ENCODE data around the gene CFL1. TPM values are rescaled to one million over a fixed set of nuclear protein-coding genes. Genes with fewer than 3 reads are reported as not detected.

The CFL1 gene
- total and polyA plus RNA-seq, 12 donors = 159 to 962 (median 320) TPM

- TF ChIP-seq CTCF (IDR thresholded peaks at IDR 0.05) = no peak
- ATAC-seq = no peak
- peaks cover 5 to 38% (median 23%) of the 10 kb centered on the region in 9 donors for H3K4me1 ChIP-seq
- intact Hi-C loops (cut with DNase I) = loop anchor here in 9 of 10 donors (1.0 to 10.0 kb wide), 5 partner anchors 98 to 169 kb away; partner anchors contain the start of gene KAT5 (in 1 of the 9)
- H3K27ac ChIP-seq = no peak overlapping the region
- peaks cover 0 to 55% (median 19%) of the 10 kb centered on the region in 9 donors for H3K36me3 ChIP-seq
- H3K27me3 ChIP-seq = no peaks in the 10 kb centered on the region
- H3K4me3 ChIP-seq = no peak overlapping the region
- no peaks in the 10 kb centered on the region for H3K9me3 ChIP-seq
- 81 to 83% methylated on average over 28 of the region's 28 CpGs for WGBS, 2 donors
- no peak for DNase-seq
Observed at GRCh38 chr11:65883786-65884715, 26.1 kb upstream of the CFL1 start.

DNA sequence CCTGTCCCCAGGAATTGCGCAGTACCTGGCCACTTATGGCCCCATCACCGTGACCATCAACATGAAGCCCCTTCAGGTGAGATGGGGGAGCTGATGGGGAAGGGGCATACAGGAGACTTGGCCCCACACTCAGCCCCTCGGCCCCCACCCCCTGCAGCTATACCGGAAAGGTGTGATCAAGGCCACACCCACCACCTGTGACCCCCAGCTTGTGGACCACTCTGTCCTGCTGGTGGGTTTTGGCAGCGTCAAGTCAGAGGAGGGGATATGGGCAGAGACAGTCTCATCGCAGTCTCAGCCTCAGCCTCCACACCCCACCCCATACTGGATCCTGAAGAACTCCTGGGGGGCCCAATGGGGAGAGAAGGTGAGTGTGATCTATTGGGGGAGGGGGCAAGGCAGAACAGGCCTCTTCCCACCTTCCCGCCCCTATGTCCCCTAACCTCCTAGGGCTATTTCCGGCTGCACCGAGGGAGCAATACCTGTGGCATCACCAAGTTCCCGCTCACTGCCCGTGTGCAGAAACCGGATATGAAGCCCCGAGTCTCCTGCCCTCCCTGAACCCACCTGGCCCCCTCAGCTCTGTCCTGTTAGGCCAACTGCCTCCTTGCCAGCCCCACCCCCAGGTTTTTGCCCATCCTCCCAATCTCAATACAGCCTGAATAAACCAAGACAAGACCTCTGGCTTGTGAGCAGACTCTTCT is 25.2 kb upstream of the CFL1 start:
- H3K36me3 ChIP-seq = peaks cover 0 to 55% (median 19%) of the 10 kb centered on the region in 9 donors
- ATAC-seq = no peak

DNA sequence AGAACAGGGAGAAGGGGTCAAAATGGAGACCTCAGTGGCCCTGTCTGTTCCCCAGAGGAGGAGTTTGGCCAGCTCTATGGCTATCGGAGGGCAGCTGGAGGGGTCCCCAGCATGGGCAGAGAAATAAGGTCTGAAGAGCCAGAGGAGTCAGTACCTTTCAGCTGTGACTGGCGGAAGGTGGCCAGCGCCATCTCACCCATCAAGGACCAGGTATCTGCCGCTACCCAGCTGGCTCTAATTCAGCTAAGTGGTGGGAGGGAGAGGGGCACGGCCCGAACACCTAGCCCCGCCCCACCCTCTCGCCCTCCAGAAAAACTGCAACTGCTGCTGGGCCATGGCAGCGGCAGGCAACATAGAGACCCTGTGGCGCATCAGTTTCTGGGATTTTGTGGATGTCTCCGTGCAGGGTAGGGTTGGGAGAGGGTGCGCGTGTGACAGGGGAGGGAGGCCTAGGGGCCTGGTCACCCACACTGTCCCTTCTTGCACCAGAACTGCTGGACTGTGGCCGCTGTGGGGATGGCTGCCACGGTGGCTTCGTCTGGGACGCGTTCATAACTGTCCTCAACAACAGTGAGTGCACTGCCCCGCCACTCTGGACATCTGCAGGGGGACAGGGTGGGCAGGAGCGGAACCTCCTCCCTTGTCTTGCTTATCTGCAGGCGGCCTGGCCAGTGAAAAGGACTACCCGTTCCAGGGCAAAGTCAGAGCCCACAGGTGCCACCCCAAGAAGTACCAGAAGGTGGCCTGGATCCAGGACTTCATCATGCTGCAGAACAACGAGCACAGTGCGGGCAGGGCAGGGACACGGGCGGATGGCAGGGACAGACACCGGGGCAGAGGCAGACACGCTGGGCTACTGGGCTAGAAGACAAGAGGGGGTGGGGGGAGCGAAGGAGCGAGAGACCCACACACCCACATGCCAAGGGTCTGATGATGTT is 24.4 kb upstream of the CFL1 start:
- Histone ChIP-seq H3K27ac (no peak overlapping the region), H3K36me3 (peaks cover 0 to 55% (median 19%) of the 10 kb centered on the region in 9 donors), H3K9me3 (no peaks in the 10 kb centered on the region), H3K4me3 (no peak overlapping the region), H3K4me1 (peaks cover 1 to 26% (median 14%) of the 10 kb centered on the region in 9 donors), H3K27me3 (no peaks in the 10 kb centered on the region)
- 90 to 94% methylated on average over 30 of the region's 30 CpGs for WGBS, 2 donors
- ATAC-seq (no peak), DNase-seq (no peak)
- intact Hi-C loops (cut with DNase I) = loop anchor here in 4 of 10 donors (5.0 to 10.0 kb wide), 3 partner anchors 100 to 168 kb away; partner anchors contain the start of gene KAT5 (in 1 of the 4)
- no peak for TF ChIP-seq CTCF (IDR thresholded peaks at IDR 0.05)

More for the DNA sequence above, 25.2 kb upstream of the CFL1 start:
- H3K9me3 ChIP-seq = no peaks in the 10 kb centered on the region
- H3K27ac ChIP-seq = no peak overlapping the region
- WGBS, 2 donors = 90 to 94% methylated on average over 13 of the region's 13 CpGs
- TF ChIP-seq CTCF (IDR thresholded peaks at IDR 0.05) = no peak
- H3K27me3 ChIP-seq = no peaks in the 10 kb centered on the region
- DNase-seq = no peak
- no peak overlapping the region for H3K4me3 ChIP-seq
- intact Hi-C loops (cut with DNase I) = loop anchor here in 4 of 10 donors (5.0 to 10.0 kb wide), 3 partner anchors 99 to 168 kb away; partner anchors contain the start of gene KAT5 (in 1 of the 4)
- peaks cover 5 to 32% (median 20%) of the 10 kb centered on the region in 9 donors for H3K4me1 ChIP-seq
